Urinary bladder (tissue), 4 donors: ENCODE measurements around the gene CACNA1I. TPM values are rescaled to one million over a fixed set of nuclear protein-coding genes. Genes with fewer than 3 reads are reported as not detected.
A peak's percentile ranks its signal among the peaks of the same experiment; 100 is the strongest.

Source experiments
- DNase-seq: peaks from one replicate; pipeline ENCODE4 v3.0.0-alpha.2; 2015; ENCODE audit errors: extremely low spot score
- H3K27ac ChIP-seq: one replicate; pipeline ENCODE4 v1.5.1; 2013; ENCODE audit warnings: low read depth, mild to moderate bottlenecking, moderate library complexity
- H3K36me3 ChIP-seq: one replicate; pipeline ENCODE4 v1.6.1; 2013; ENCODE audit warnings: mild to moderate bottlenecking, moderate library complexity; ENCODE audit not compliant: insufficient read depth
- H3K4me1 ChIP-seq: one replicate; pipeline ENCODE4 v1.6.1; 2013; ENCODE audit warnings: mild to moderate bottlenecking, moderate library complexity; ENCODE audit not compliant: insufficient read depth
- H3K4me3 ChIP-seq: one replicate; pipeline ENCODE4 v1.5.1; 2013; ENCODE audit warnings: low read depth, low read length
- WGBS: extraction: QIAGEN DNeasy Blood & Tissue Kit; methylation state at CpG from one replicate; pipeline ENCODE4 v1.1.7; 2013; 5-methylcytosine and 5-hydroxymethylcytosine counted together
- polyA plus RNA-seq: library from polyadenylated mRNA; stranded (reverse); fragments of 200-250 nt; gene quantifications from one replicate; pipeline ENCODE4 v1.2.3, GENCODE V29; 2013
- total RNA-seq: library from RNA; depleted of rRNA; stranded (reverse); fragments of >200 nt; gene quantifications from one replicate; pipeline ENCODE4 v1.2.3, GENCODE V29; 2014
- donor health status: healthy with polysubstance abuse.
- donor health status: healthy.

Gene CACNA1I
- total and polyA plus RNA-seq, 2 donors = 0.11 to 0.14 TPM

- no peaks in the 10 kb centered on the region for H3K36me3 ChIP-seq
- H3K4me1 ChIP-seq = no peaks in the 10 kb centered on the region
- H3K4me3 ChIP-seq = peak overlapping the region; percentile 7
- no peak for DNase-seq
- WGBS = 16% methylated on average over 77 of the region's 77 CpGs
- H3K27ac ChIP-seq = no peak overlapping the region
Observed at GRCh38 chr22:39685336-39686177, 115.0 kb downstream of the CACNA1I start.

GRCh38 chr22:39686178-39686620 lies 115.6 kb downstream of the CACNA1I start:
- no peaks in the 10 kb centered on the region for H3K4me1 ChIP-seq
- H3K4me3 ChIP-seq = no peak overlapping the region
- no peaks in the 10 kb centered on the region for H3K36me3 ChIP-seq
- DNase-seq = no peak
- H3K27ac ChIP-seq = no peak overlapping the region
- WGBS = 55% methylated on average over 37 of the region's 39 CpGs

- Histone ChIP-seq H3K36me3 (no peaks in the 10 kb centered on the region), H3K27ac (no peak overlapping the region), H3K4me1 (no peaks in the 10 kb centered on the region), H3K4me3 (no peak overlapping the region)
- 88% methylated on average over 17 of the region's 17 CpGs for WGBS
- DNase-seq = no peak
Observed at GRCh38 chr22:39686776-39687525, 116.4 kb downstream of the CACNA1I start.

- Histone ChIP-seq H3K27ac (no peak overlapping the region), H3K4me3 (no peak overlapping the region), H3K4me1 (no peaks in the 10 kb centered on the region), H3K36me3 (no peaks in the 10 kb centered on the region)
- 84% methylated on average over 13 of the region's 13 CpGs for WGBS
- no peak for DNase-seq
Observed at GRCh38 chr22:39688186-39688785, 117.7 kb downstream of the CACNA1I start.

DNA sequence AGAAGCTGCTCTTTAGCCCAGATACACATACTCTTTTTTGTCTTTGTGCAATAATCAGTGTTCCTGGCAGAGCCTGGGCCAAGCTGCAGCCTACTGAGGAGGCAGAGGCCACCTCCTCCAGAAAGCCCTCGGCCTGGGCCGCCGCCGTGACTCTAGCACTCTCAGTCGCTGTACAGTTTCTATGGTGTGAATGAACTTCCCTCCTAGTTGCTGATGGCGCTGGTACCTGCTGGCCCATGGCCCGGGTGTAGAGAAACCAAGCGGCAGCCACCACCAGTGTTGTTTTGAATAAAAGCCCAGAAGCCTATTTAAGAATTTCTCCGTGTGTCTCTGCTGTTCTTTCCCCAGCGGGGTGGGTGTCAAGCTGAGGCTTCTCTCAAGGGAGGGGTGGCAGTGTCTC lies 118.9 kb downstream of the CACNA1I start:
- H3K4me1 ChIP-seq = no peaks in the 10 kb centered on the region
- no peak for DNase-seq
- H3K4me3 ChIP-seq = no peak overlapping the region
- no peak overlapping the region for H3K27ac ChIP-seq
- H3K36me3 ChIP-seq = no peaks in the 10 kb centered on the region
- 92% methylated on average over 10 of the region's 10 CpGs for WGBS

- WGBS = 17% methylated on average over 25 of the region's 25 CpGs
- DNase-seq = no peak
Observed at GRCh38 chr22:39690881-39691605, 120.5 kb downstream of the CACNA1I start.

GRCh38 chr22:39693943-39694500 lies 123.5 kb downstream of the CACNA1I start:
- Histone ChIP-seq H3K27ac (no peak overlapping the region), H3K4me3 (no peak overlapping the region), H3K36me3 (no peaks in the 10 kb centered on the region), H3K4me1 (no peaks in the 10 kb centered on the region)
- no peak for DNase-seq
- WGBS = 68% methylated on average over 14 of the region's 14 CpGs

More at GRCh38 chr22:39690881-39691605, 120.5 kb downstream of the CACNA1I start:
- no peaks in the 10 kb centered on the region for H3K36me3 ChIP-seq
- H3K27ac ChIP-seq = no peak overlapping the region
- no peak overlapping the region for H3K4me3 ChIP-seq
- H3K4me1 ChIP-seq = no peaks in the 10 kb centered on the region

- no peaks in the 10 kb centered on the region for H3K4me1 ChIP-seq
- no peak overlapping the region for H3K27ac ChIP-seq
- DNase-seq = no peak
- H3K4me3 ChIP-seq = no peak overlapping the region
- H3K36me3 ChIP-seq = no peaks in the 10 kb centered on the region
- WGBS = 82% methylated on average over 14 of the region's 14 CpGs
Observed at GRCh38 chr22:39697790-39698430, 127.4 kb downstream of the CACNA1I start.

DNA sequence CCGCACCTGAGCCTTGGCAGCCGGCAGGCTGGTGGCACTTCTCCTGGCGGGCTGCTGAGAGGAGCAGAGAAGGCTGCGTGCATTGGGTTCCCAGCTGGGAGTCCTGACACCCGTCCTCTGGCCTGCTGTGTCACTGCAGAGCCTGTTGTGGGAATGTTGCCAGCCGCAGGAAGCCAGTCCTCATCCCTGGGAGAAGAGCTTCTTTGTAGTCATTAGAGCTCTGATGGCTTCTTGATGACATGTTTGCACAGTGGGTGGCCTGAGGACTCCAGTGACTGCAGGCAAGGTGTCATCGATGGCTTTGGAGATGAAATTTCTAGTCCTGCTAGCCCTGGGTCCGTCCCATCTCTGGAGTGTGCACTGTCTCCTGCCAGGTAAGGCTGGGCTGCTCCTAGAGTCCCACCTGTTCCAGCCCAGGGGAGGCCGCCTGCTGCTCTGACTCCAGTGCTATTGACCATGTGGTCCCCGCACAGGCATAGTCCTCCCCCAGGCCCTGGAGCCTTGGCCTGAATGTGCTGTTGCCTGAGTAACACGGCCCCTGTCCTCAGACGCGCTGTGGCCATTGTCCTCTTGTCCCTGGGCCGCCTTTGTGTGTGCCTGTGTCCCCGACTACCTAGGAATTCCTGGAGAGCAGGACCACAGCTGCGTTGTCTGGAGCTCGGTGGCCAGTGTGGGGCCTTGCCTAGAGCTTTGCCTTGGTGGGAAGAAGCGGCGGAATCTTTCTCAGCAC lies 129.2 kb downstream of the CACNA1I start:
- DNase-seq = no peak

GRCh38 chr22:39700565-39700964 lies 130.0 kb downstream of the CACNA1I start:
- Histone ChIP-seq H3K4me1 (no peaks in the 10 kb centered on the region), H3K4me3 (no peak overlapping the region), H3K36me3 (no peaks in the 10 kb centered on the region), H3K27ac (no peak overlapping the region)
- 84% methylated on average over 7 of the region's 7 CpGs for WGBS
- DNase-seq = no peak

More for the DNA sequence above, 129.2 kb downstream of the CACNA1I start:
- Histone ChIP-seq H3K27ac (no peak overlapping the region), H3K4me1 (no peaks in the 10 kb centered on the region), H3K36me3 (no peaks in the 10 kb centered on the region), H3K4me3 (no peak overlapping the region)
- WGBS = 92% methylated on average over 19 of the region's 19 CpGs

- Histone ChIP-seq H3K36me3 (no peaks in the 10 kb centered on the region), H3K27ac (no peak overlapping the region), H3K4me3 (no peak overlapping the region), H3K4me1 (no peaks in the 10 kb centered on the region)
- 84% methylated on average over 8 of the region's 8 CpGs for WGBS
- DNase-seq = no peak
Observed at GRCh38 chr22:39703091-39703490, 132.5 kb downstream of the CACNA1I start.

DNA sequence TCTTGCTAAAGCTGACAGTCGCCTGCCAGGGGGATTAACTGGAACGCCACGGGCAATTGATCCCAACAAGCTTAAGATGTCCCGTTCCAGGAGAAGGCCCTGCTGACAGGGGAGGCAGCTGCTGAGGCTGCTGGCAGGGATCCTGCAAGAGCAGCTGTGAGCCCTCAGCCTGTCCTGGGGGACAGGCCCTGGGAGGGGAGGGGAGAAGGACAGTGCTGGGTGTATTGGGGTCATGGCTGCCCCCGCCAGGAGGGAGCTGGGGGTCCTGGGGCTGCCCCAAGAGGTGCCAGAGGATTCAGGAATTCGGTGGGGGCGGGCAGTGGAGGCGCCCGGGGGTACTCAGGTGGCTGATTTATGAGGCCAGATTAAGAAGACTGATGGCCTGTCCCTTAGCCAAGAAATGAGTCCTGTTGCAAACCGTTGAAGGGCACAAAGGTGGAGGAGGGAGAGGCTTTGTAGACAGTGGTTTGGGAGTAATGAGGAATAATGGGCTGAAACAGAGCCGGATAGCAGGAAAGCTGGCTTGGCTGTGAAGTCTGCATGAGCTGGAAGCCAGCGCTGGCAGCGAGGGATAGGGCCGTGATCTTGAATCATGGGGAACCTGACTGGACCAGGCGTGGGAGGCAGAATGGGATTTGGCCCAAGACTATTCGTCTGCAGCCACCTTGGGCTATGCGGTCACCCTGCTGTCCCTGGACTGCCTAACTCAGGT lies 133.5 kb downstream of the CACNA1I start:
- WGBS = 23% methylated on average over 17 of the region's 17 CpGs
- no peak overlapping the region for H3K27ac ChIP-seq
- H3K4me1 ChIP-seq = no peaks in the 10 kb centered on the region
- DNase-seq = no peak
- no peaks in the 10 kb centered on the region for H3K36me3 ChIP-seq
- no peak overlapping the region for H3K4me3 ChIP-seq
